ENCODE results near the gene ASB1.

The ASB1 gene

GRCh38 chr2:238449241-238449640 is 22.5 kb downstream of the ASB1 start:
- no peak for TF ChIP-seq CTCF (IDR thresholded peaks at IDR 0.05; ENCODE audit: extremely low read depth, missing control alignments)

GRCh38 chr2:238449909-238450417 is 23.2 kb downstream of the ASB1 start:
- no peak for DNase-seq (ENCODE audit: low spot score)
- TF ChIP-seq CTCF (IDR thresholded peaks at IDR 0.05; ENCODE audit: extremely low read depth, missing control alignments) = no peak

More at GRCh38 chr2:238449241-238449640, 22.5 kb downstream of the ASB1 start:
- DNase-seq (ENCODE audit: low spot score) = no peak

- no peak for TF ChIP-seq CTCF (IDR thresholded peaks at IDR 0.05; ENCODE audit: extremely low read depth, missing control alignments)
- DNase-seq (ENCODE audit: low spot score) = no peak
These were observed 23.7 kb downstream of the ASB1 start for GRCh38 chr2:238450440-238450861.

GRCh38 chr2:238453842-238454241 is 27.1 kb downstream of the ASB1 start:
- no peak for DNase-seq (ENCODE audit: low spot score)
- no peak for TF ChIP-seq CTCF (IDR thresholded peaks at IDR 0.05; ENCODE audit: extremely low read depth, missing control alignments)

GRCh38 chr2:238456449-238456848 is 29.7 kb downstream of the ASB1 start:
- no peak for DNase-seq (ENCODE audit: low spot score)
- TF ChIP-seq CTCF (IDR thresholded peaks at IDR 0.05; ENCODE audit: extremely low read depth, missing control alignments) = no peak

- TF ChIP-seq CTCF (IDR thresholded peaks at IDR 0.05; ENCODE audit: extremely low read depth, missing control alignments) = no peak
- DNase-seq (ENCODE audit: low spot score) = no peak
These were observed 30.5 kb downstream of the ASB1 start for GRCh38 chr2:238456970-238457926.

GRCh38 chr2:238457927-238458324 is 31.2 kb downstream of the ASB1 start:
- TF ChIP-seq CTCF (IDR thresholded peaks at IDR 0.05; ENCODE audit: extremely low read depth, missing control alignments) = no peak
- no peak for DNase-seq (ENCODE audit: low spot score)

All from GM20000 (cell line).